GM12878 (cell line): Measurements from ENCODE around the gene PRKCE. TPM values are rescaled to one million over a fixed set of nuclear protein-coding genes. Genes with fewer than 3 reads are reported as not detected.

ENCODE experiments used
- ATAC-seq: fragments of 200-7000 bp; cut with Tn5 transposase; 3 replicates; pipeline ENCODE4 v1.9.1; 2020; ENCODE audit warnings: mild to moderate bottlenecking, moderate library complexity
- BruUV-seq: library from RNA; stranded (reverse); fragments of 400-500 nt; replicated peaks from 2 replicates; lab custom pipeline; 2021; lab: Mats Ljungman, UMichigan
- CTCF ChIA-PET: fragments of 300-600 bp; sonication (Branson Sonifier 250); formaldehyde crosslinking; extraction: SDS; loops from one replicate; lab custom pipeline; 2021; ENCODE audit warnings: inconsistent platforms; lab: Yijun Ruan, JAX
- POLR2A ChIA-PET: fragments of 350-600 bp; formaldehyde crosslinking; extraction: SDS; loops from one replicate; lab custom pipeline; 2021; ENCODE audit warnings: inconsistent platforms; lab: Charles Lee
- RAD21 ChIA-PET: fragments of 300-600 bp; sonication (Branson Sonifier 250); formaldehyde crosslinking; loops from one replicate; lab custom pipeline; 2023; ENCODE audit warnings: antibody characterized with exemption; ENCODE audit not compliant: unreplicated experiment; lab: Charles Lee
- SMC1A ChIA-PET: fragments of 300-600 bp; sonication (Branson Sonifier 250); formaldehyde crosslinking; loops from one replicate; lab custom pipeline; 2023; ENCODE audit not compliant: unreplicated experiment, uncharacterized antibody; lab: Charles Lee
- DNase-seq: peaks from one replicate; pipeline ENCODE4 v3.0.0-alpha.2; 2011; ENCODE audit warnings: low read depth, low spot score
- FAIRE-seq: peaks from 3 replicates; lab custom pipeline; 2011; peaks lifted over from hg19 to GRCh38; lab: Jason Lieb, UNC
- H2AFZ ChIP-seq: 2 replicates; pipeline ENCODE4 v1.6.0; 2011; ENCODE audit warnings: low read depth, low read length, control low read depth; ENCODE audit not compliant: control insufficient read depth
- H3K27ac ChIP-seq: 2 replicates; pipeline ENCODE4 v1.5.1; 2011; ENCODE audit warnings: control low read depth; ENCODE audit not compliant: control insufficient read depth, insufficient read depth
- H3K27me3 ChIP-seq, 2 experiments: replicated peaks in 1 of 2; 2 replicates each; pipeline versions ENCODE4 v1.6.0 to v1.6.1; 2011; ENCODE audit warnings: low read length in 1 of 2; ENCODE audit not compliant: control insufficient read depth in 2 of 2, insufficient read depth in 2 of 2
- H3K36me3 ChIP-seq, 2 experiments: 2 replicates each; pipeline ENCODE4 v1.5.1; 2011; ENCODE audit warnings: low read length in 1 of 2; ENCODE audit not compliant: control insufficient read depth in 2 of 2, insufficient read depth in 2 of 2
- H3K4me1 ChIP-seq: 2 replicates; pipeline ENCODE4 v1.6.1; 2011; ENCODE audit warnings: mild to moderate bottlenecking, low read length, moderate library complexity, mixed read lengths; ENCODE audit not compliant: control insufficient read depth, insufficient read depth
- H3K4me2 ChIP-seq: 2 replicates; pipeline ENCODE4 v1.6.0; 2011; ENCODE audit warnings: control low read depth; ENCODE audit not compliant: control insufficient read depth, insufficient read depth
- H3K4me3 ChIP-seq: fragments of 200-600 bp; sonication (generic); 2 replicates; pipeline ENCODE4 v1.5.1; 2016
- H3K79me2 ChIP-seq: 2 replicates; pipeline ENCODE4 v1.6.0; 2011; ENCODE audit warnings: low read length; ENCODE audit not compliant: control insufficient read depth, insufficient read depth
- H3K9ac ChIP-seq: 2 replicates; pipeline ENCODE4 v1.8.0; 2011; ENCODE audit warnings: low read length, control low read depth, mixed read lengths; ENCODE audit not compliant: control insufficient read depth, insufficient read depth
- H3K9me3 ChIP-seq: replicated peaks from 3 replicates; pipeline ENCODE4 v1.5.1; 2011; ENCODE audit warnings: mild to moderate bottlenecking, low read length; ENCODE audit not compliant: control insufficient read depth, insufficient read depth
- H4K20me1 ChIP-seq: 2 replicates; pipeline ENCODE4 v1.6.0; 2011; ENCODE audit not compliant: control insufficient read depth, insufficient read depth
- CBFB ChIP-seq: IDR thresholded peaks from 2 replicates; pipeline ENCODE4 v1.6.1; 2016; ENCODE audit warnings: antibody characterized with exemption, low read depth
- FOXM1 ChIP-seq: IDR thresholded peaks from 2 replicates; pipeline ENCODE4 v1.6.1; 2012; ENCODE audit warnings: low read depth, mild to moderate bottlenecking, inconsistent platforms, low read length, moderate library complexity
- GATAD2B ChIP-seq: fragments of 450-650 bp; conservative IDR thresholded peaks from 2 replicates; pipeline ENCODE4 v1.6.1; 2017; ENCODE audit warnings: low read depth, mild to moderate bottlenecking, moderate library complexity
- IRF4 ChIP-seq: IDR thresholded peaks from 2 replicates; pipeline ENCODE4 v1.6.1; 2011; ENCODE audit warnings: low read depth, low read length
- KAT2A ChIP-seq: conservative IDR thresholded peaks from 2 replicates; pipeline ENCODE4 v1.6.1; 2011; ENCODE audit warnings: low read depth, low read length; ENCODE audit not compliant: control insufficient read depth
- NR2C1 ChIP-seq: fragments of 450-650 bp; IDR thresholded peaks from 2 replicates; pipeline ENCODE4 v1.6.1; 2017; ENCODE audit warnings: antibody characterized with exemption, mild to moderate bottlenecking, moderate library complexity
- POLR2AphosphoS2 ChIP-seq: IDR thresholded peaks from 2 replicates; pipeline ENCODE4 v1.6.1; 2011; ENCODE audit warnings: low read depth, mild to moderate bottlenecking, low read length, improper control_type of control experiment, moderate library complexity
- SMARCA5 ChIP-seq: fragments of 450-650 bp; IDR thresholded peaks from 2 replicates; pipeline ENCODE4 v1.6.1; 2017; ENCODE audit warnings: mild to moderate bottlenecking
- SP1 ChIP-seq: IDR thresholded peaks from one replicate; pipeline ENCODE4 v1.6.1; 2011; ENCODE audit warnings: low read depth, low read length
- YY1 ChIP-seq: IDR thresholded peaks from 2 replicates; pipeline ENCODE4 v1.6.1; 2011; ENCODE audit warnings: low read depth, mild to moderate bottlenecking, low read length
- WGBS: methylation state at CpG from one replicate; pipeline ENCODE4 v1.1.6; 2016; ENCODE audit warnings: low lambda C conversion rate; ENCODE audit not compliant: insufficient replicate concordance, insufficient coverage; ENCODE audit errors: missing lambda C conversion rate; 5-methylcytosine and 5-hydroxymethylcytosine counted together
- in situ Hi-C: fragments of 300-500 bp; cut with MboI; formaldehyde crosslinking; loops from 9 replicates; pipeline ENCODE4 v1.14.3; 2018; ENCODE audit warnings: mixed read lengths
- intact Hi-C: fragments of 100-400 bp; cut with micrococcal nuclease; formaldehyde crosslinking; loops from one replicate; pipeline ENCODE4 v1.14.2; 2022; ENCODE audit not compliant: unreplicated experiment
- polyA plus RNA-seq, 11 experiments: library from polyadenylated mRNA; depleted of rRNA in 4 of 11; unstranded in 6 of 11; stranded (reverse) in 5 of 11; fragments of >200 nt; fragmentation: Nextera tagmentation in 4 of 11; fragmentation: Illumina TruSeq in 1 of 11; extraction: Ambion mirVana in 4 of 11; extraction: Trizol in 1 of 11; gene quantifications; 1 replicate in 1 of 11; 2 replicates in 10 of 11; pipeline versions ENCODE4 v1.2.1 to v1.2.3, GENCODE V29; 2011 to 2016; ENCODE audit warnings: inconsistent platforms in 2 of 11, missing spikeins in 2 of 11, low read depth in 1 of 11
- total RNA-seq, 4 experiments: library from RNA; depleted of rRNA in 3 of 4; stranded (reverse); fragments of >200 nt in 3 of 4; fragmentation: Illumina TruSeq in 1 of 4; extraction: Trizol in 1 of 4; gene quantifications; 2 replicates each; pipeline versions ENCODE4 v1.2.1 to v1.2.3, GENCODE V29; 2013 to 2021
- TF ChIP-seq, protein P1 (sequence below): IDR thresholded peaks from 2 replicates; pipeline ENCODE4 v1.6.1; 2011; ENCODE audit warnings: low read depth, mild to moderate bottlenecking, low read length, moderate library complexity, borderline replicate concordance; ENCODE audit errors: extremely low read depth
- TF ChIP-seq, protein P2 (sequence below): IDR thresholded peaks from 2 replicates; pipeline ENCODE4 v1.6.1; 2012; ENCODE audit warnings: low read depth, low read length, improper control_type of control experiment
- TF ChIP-seq, protein P3 (sequence below): fragments of 450-650 bp; IDR thresholded peaks from 2 replicates; pipeline ENCODE4 v1.6.1; 2017; ENCODE audit warnings: mild to moderate bottlenecking, low read depth, inconsistent platforms; ENCODE audit not compliant: poor library complexity, severe bottlenecking
- TF ChIP-seq, protein P4 (sequence below): fragments of 450-650 bp; IDR thresholded peaks from 2 replicates; pipeline ENCODE4 v1.6.1; 2017; ENCODE audit warnings: antibody characterized with exemption, mild to moderate bottlenecking, moderate library complexity
- TF ChIP-seq, protein P5 (sequence below): IDR thresholded peaks from 2 replicates; pipeline ENCODE4 v1.6.1; 2012; ENCODE audit warnings: low read depth, low read length, improper control_type of control experiment

PRKCE gene
- total and polyA plus RNA-seq, 10 of the 15 experiments (the other 5 are each of a cell fraction or from before 2014, with no cell fraction given), result 2.6 to 28.2 (median 11.3) TPM

DNA sequence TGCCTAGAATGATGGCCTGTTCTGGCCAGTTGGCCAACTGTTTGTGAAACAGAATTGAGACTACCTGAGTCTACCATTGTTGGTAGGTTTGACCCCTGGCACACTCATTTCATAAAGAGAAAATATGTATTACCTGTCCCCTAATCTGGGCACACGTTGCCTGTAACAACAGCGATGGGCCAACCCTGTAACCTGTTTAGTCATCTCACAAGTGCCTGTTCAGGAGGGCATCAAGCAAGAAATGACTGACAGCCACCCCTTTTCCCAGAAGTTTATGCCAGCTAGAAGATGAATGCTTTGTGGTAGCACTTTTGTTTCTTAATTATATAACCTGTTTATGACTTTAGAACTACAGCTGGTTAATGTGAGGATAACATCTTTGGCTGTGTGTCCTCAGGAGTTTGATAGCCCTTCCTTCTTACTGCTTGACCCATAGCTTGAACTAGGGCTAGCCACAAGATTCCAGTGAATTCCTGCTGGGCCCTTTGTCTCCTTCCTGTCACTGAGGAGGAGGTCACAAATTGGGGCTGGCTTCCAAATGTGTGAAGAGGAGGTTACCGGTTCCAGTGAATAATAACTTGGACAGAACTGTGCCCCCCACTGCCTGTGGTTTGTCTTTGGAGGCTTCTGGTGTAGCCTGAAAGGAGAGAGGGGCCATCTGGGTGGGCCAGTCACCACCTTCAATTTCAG lies 371.8 kb downstream of the PRKCE start:
- no peak overlapping the region for H3K9ac ChIP-seq
- ChIA-PET CTCF (interaction anchor here (1.1 to 3.0 kb wide), 4 partner anchors 12 to 340 kb away, joined by 3 to 8 read pairs (median 7); no protein-coding TSS in a partner anchor), RAD21 (no interaction called here), SMC1A (interaction anchor here (0.8 kb wide), 1 partner anchor 28 kb away, joined by 3 read pairs; no protein-coding TSS in a partner anchor), POLR2A (no interaction called here)
- ATAC-seq (no peak), DNase-seq (no peak), FAIRE-seq (no peak)
- BruUV-seq, result no TSS peak
- H4K20me1 ChIP-seq, result no peaks in the 10 kb centered on the region
- WGBS, result 17% methylated on average over 3 of the region's 3 CpGs
- intact Hi-C loops, result no loop called here
- H3K4me2 ChIP-seq, result no peak overlapping the region
- TF ChIP-seq IRF4 (no peak), POLR2AphosphoS2 (no peak), YY1 (no peak), SP1 (no peak), CBFB (no peak), FOXM1 (no peak), KAT2A (no peak), NR2C1 (no peak), GATAD2B (no peak), SMARCA5 (no peak)
- TF ChIP-seq, protein P1, sequence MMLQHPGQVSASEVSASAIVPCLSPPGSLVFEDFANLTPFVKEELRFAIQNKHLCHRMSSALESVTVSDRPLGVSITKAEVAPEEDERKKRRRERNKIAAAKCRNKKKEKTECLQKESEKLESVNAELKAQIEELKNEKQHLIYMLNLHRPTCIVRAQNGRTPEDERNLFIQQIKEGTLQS, result no peak
- TF ChIP-seq, protein P2, sequence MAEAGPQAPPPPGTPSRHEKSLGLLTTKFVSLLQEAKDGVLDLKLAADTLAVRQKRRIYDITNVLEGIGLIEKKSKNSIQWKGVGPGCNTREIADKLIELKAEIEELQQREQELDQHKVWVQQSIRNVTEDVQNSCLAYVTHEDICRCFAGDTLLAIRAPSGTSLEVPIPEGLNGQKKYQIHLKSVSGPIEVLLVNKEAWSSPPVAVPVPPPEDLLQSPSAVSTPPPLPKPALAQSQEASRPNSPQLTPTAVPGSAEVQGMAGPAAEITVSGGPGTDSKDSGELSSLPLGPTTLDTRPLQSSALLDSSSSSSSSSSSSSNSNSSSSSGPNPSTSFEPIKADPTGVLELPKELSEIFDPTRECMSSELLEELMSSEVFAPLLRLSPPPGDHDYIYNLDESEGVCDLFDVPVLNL, result no peak
- TF ChIP-seq, protein P3, sequence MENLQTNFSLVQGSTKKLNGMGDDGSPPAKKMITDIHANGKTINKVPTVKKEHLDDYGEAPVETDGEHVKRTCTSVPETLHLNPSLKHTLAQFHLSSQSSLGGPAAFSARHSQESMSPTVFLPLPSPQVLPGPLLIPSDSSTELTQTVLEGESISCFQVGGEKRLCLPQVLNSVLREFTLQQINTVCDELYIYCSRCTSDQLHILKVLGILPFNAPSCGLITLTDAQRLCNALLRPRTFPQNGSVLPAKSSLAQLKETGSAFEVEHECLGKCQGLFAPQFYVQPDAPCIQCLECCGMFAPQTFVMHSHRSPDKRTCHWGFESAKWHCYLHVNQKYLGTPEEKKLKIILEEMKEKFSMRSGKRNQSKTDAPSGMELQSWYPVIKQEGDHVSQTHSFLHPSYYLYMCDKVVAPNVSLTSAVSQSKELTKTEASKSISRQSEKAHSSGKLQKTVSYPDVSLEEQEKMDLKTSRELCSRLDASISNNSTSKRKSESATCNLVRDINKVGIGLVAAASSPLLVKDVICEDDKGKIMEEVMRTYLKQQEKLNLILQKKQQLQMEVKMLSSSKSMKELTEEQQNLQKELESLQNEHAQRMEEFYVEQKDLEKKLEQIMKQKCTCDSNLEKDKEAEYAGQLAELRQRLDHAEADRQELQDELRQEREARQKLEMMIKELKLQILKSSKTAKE, result no peak
- TF ChIP-seq, protein P4, sequence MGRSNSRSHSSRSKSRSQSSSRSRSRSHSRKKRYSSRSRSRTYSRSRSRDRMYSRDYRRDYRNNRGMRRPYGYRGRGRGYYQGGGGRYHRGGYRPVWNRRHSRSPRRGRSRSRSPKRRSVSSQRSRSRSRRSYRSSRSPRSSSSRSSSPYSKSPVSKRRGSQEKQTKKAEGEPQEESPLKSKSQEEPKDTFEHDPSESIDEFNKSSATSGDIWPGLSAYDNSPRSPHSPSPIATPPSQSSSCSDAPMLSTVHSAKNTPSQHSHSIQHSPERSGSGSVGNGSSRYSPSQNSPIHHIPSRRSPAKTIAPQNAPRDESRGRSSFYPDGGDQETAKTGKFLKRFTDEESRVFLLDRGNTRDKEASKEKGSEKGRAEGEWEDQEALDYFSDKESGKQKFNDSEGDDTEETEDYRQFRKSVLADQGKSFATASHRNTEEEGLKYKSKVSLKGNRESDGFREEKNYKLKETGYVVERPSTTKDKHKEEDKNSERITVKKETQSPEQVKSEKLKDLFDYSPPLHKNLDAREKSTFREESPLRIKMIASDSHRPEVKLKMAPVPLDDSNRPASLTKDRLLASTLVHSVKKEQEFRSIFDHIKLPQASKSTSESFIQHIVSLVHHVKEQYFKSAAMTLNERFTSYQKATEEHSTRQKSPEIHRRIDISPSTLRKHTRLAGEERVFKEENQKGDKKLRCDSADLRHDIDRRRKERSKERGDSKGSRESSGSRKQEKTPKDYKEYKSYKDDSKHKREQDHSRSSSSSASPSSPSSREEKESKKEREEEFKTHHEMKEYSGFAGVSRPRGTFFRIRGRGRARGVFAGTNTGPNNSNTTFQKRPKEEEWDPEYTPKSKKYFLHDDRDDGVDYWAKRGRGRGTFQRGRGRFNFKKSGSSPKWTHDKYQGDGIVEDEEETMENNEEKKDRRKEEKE, result no peak
- TF ChIP-seq, protein P5, sequence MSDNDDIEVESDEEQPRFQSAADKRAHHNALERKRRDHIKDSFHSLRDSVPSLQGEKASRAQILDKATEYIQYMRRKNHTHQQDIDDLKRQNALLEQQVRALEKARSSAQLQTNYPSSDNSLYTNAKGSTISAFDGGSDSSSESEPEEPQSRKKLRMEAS, result no peak
- no peak overlapping the region for H3K27ac ChIP-seq
- no peaks in the 10 kb centered on the region for H3K4me1 ChIP-seq
- H2AFZ ChIP-seq, result no peak overlapping the region
- no peaks in the 10 kb centered on the region; a peak in 1 of 4 replicates for H3K36me3 ChIP-seq
- H3K4me3 ChIP-seq, result no peak overlapping the region
- no peaks in the 10 kb centered on the region for H3K27me3 ChIP-seq
- in situ Hi-C loops, result loop anchor here (25.0 kb wide), 1 partner anchor 614 kb away; no protein-coding TSS in a partner anchor
- H3K79me2 ChIP-seq, result no peaks in the 10 kb centered on the region
- no peaks in the 10 kb centered on the region for H3K9me3 ChIP-seq
